B cell (primary cell): ENCODE data around the gene MELK.

Experiments
- CTCF ChIP-seq: fragments of 200-600 bp; IDR thresholded peaks from one replicate; pipeline ENCODE4 v1.8.0; 2022; ENCODE audit warnings: antibody characterized with exemption, mild to moderate bottlenecking
- EZH2 ChIP-seq: IDR thresholded peaks from 2 replicates; pipeline ENCODE4 v1.6.1; 2012; ENCODE audit warnings: borderline replicate concordance, low read depth, mild to moderate bottlenecking, moderate library complexity, low read length; ENCODE audit not compliant: insufficient read depth, poor library complexity, severe bottlenecking

GRCh38 chr9:36721846-36722588, 149.3 kb downstream of the MELK start:
- TF ChIP-seq CTCF: no peak
- no peak for TF ChIP-seq EZH2
